Ovary (tissue), 9 donors: ENCODE results near the gene TRIM46. TPM values are rescaled to one million over a fixed set of nuclear protein-coding genes. Genes with fewer than 3 reads are reported as not detected.
A peak's percentile ranks its signal among the peaks of the same experiment; 100 is the strongest.

Source experiments
- DNase-seq, 5 donors: peaks; one replicate each; pipeline ENCODE4 v3.0.0-alpha.2; 2019 to 2020
- H3K27ac ChIP-seq, 2 donors: fragments of 200-600 bp; one replicate each; pipeline versions ENCODE4 v1.5.1 to v1.8.0; 2019 to 2022
- H3K27me3 ChIP-seq: fragments of 200-600 bp; one replicate; pipeline ENCODE4 v1.8.0; 2022
- H3K36me3 ChIP-seq: fragments of 200-600 bp; sonication (generic); one replicate; pipeline ENCODE4 v1.5.1; 2019
- H3K4me1 ChIP-seq: one replicate; pipeline ENCODE4 v1.8.1; 2013; ENCODE audit warnings: mild to moderate bottlenecking, moderate library complexity; ENCODE audit not compliant: insufficient read depth
- H3K4me3 ChIP-seq: fragments of 200-600 bp; sonication (generic); one replicate; pipeline ENCODE4 v1.5.1; 2017
- H3K9me3 ChIP-seq, 2 donors: fragments of 200-600 bp in 1 of 2; sonication (generic) in 1 of 2; one replicate each; pipeline versions ENCODE4 v1.5.1 to v1.8.1; 2013 to 2019; ENCODE audit warnings: mild to moderate bottlenecking in 1 of 2, moderate library complexity in 1 of 2
- CTCF ChIP-seq, 3 donors: fragments of 450-650 bp in 2 of 3; fragments of 200-600 bp in 1 of 3; IDR thresholded peaks; one replicate each; pipeline versions ENCODE4 v1.5.1 to v1.8.0; 2016 to 2022; ENCODE audit warnings: antibody characterized with exemption in 3 of 3, mild to moderate bottlenecking in 1 of 3
- EP300 ChIP-seq: sonication (generic); formaldehyde crosslinking; IDR thresholded peaks from one replicate; pipeline ENCODE4 v1.6.1; 2017; ENCODE audit warnings: antibody characterized with exemption
- POLR2A ChIP-seq: fragments of 450-650 bp; IDR thresholded peaks from one replicate; pipeline ENCODE4 v1.6.1; 2017; ENCODE audit warnings: antibody characterized with exemption, mild to moderate bottlenecking, moderate library complexity
- WGBS, 3 donors: extraction: QIAGEN DNeasy Blood & Tissue Kit in 1 of 3; methylation state at CpG; one replicate each; pipeline versions ENCODE4 v1.1.5 to v1.1.7; 2013 to 2017; 5-methylcytosine and 5-hydroxymethylcytosine counted together
- intact Hi-C, 4 donors: fragments of 100-400 bp; cut with DNase I; formaldehyde crosslinking; loops; one replicate each; pipeline versions ENCODE4 v1.11.0 to v1.15.1; 2022 to 2023
- polyA plus RNA-seq, 2 donors: library from polyadenylated mRNA; stranded (reverse); fragments of 200-250 nt in 1 of 2; fragments of 350-450 nt in 1 of 2; fragmentation: Illumina TruSeq in 1 of 2; extraction: RNeasy Lipid Tissue Mini Kit (QIAGEN cat#74804) in 1 of 2; gene quantifications; one replicate each; pipeline ENCODE4 v1.2.3, GENCODE V29; 2013 to 2014
- total RNA-seq, 7 donors: library from RNA; depleted of rRNA in 2 of 7; stranded (reverse); fragments of >200 nt in 2 of 7; fragmentation: NEBNext Ultra II Directional in 3 of 7; extraction: Animal tissue kit (Norgen Biotek cat#: 25700) in 3 of 7; gene quantifications; one replicate each; pipeline versions ENCODE4 v1.1.0 to v1.2.4, GENCODE V29; 2016 to 2023
- donor health status: DM: no; HTN: no; CAD: no; lungs with moderate emphysema.
- donor health status: DM: no; HTN: no; CAD: no.
- donor health status: Bipolar disorder and iron deficiency.
- donor health status: DM: yes; HTN: yes; CAD: no.
- donor health status: DM: no; HTN: no; CAD: no.
- donor health status: DM: yes; HTN: yes; CAD: no.

TRIM46 gene
- total and polyA plus RNA-seq, 9 donors = 0.12 to 0.87 (median 0.29) TPM; not detected in 1

DNA sequence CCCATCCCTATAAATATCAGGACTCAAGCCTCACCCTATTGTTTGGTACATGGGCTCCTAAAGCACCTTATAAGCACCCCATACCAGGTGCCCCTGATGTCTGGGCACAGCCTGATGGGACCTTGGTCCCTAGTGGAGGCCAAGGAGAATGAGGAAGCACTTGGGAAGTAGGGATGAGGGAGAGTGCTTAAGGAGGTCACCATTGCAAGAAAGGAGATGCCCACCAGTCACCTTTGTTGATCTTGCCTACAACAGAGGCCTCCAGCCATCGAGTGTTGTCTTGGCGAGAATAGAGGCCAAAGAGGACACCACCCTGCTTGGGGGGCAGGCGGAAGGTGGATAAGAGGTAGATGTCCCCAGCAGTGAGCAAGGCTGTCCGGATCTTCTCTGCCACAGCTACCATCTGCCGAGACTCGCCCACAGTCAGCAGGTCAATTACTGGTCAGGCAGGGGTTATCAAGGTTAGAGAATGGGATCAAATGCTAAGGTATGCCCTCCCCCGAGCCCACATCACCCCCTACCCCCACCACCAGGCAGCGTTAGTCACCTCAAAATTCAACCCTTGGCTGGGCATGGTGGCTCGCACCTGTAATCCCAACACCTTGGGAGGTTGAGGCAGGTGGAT lies 32.4 kb downstream of the TRIM46 start:
- TF ChIP-seq POLR2A (no peak), EP300 (no peak), CTCF (IDR thresholded peaks at IDR 0.05) (no peak)
- Histone ChIP-seq H3K27me3 (no peaks in the 10 kb centered on the region), H3K27ac (peak overlapping the region in 1 of 2 donors; percentile 100), H3K4me3 (no peak overlapping the region), H3K9me3 (no peaks in the 10 kb centered on the region), H3K4me1 (peaks cover 8% of the 10 kb centered on the region), H3K36me3 (no peaks in the 10 kb centered on the region)
- intact Hi-C loops = loop anchor here in 1 of 4 donors (2.0 to 10.0 kb wide), 3 partner anchors 21 to 119 kb away; partner anchors contain the start of gene RUSC1
- WGBS, 3 donors = 67 to 71% (median 67%) methylated on average over 9 of the region's 9 CpGs
- DNase-seq = no peak

DNA sequence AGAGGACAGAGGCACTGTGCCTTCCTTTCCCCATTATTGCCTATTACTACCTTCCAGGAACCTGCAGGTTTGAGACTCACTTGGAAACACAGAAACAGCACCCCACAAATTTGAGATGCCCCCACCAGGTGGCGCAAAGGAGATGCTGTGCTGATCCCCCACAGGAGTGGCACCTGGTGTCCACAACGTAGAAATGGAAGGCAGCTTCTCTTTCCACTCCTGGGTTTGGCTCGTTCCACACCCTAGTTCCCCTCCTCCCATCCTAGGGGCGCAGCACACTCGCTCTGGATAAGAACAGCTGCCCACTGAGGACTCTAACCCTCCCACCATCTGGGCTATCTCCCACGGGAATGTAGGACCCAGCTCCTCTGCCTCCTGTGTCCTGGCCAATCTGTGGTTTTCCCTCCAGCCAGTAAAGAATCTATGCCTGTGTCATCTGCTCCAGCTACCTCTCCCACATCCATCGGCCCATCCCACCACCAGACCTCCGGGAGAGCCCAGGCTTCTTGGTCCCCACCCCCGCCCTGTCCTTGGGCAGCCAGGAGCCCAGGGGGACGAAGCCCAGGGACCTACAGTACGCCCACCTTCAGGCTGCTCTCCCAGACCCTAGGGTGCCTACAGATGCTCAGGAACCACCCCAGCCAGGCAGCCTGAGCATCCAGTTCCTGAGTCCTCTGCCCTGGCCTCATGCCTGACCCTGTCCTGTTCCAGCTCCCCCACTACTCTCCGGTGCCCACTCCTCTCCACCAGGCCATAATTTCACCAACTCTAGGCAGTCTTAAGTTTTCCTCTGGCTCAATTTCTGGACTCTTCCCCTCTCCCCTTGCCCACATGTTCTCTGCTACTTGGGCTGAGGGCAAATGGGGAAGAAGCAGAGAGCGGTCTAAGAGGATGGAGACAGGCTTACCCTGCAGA lies 33.5 kb downstream of the TRIM46 start:
- 6 to 10% (median 9%) methylated on average over 13 of the region's 13 CpGs for WGBS, 3 donors
- H3K27me3 ChIP-seq = no peaks in the 10 kb centered on the region
- intact Hi-C loops = loop anchor here in 1 of 4 donors (2.0 to 10.0 kb wide), 3 partner anchors 20 to 118 kb away; partner anchors contain the start of gene RUSC1

DNA sequence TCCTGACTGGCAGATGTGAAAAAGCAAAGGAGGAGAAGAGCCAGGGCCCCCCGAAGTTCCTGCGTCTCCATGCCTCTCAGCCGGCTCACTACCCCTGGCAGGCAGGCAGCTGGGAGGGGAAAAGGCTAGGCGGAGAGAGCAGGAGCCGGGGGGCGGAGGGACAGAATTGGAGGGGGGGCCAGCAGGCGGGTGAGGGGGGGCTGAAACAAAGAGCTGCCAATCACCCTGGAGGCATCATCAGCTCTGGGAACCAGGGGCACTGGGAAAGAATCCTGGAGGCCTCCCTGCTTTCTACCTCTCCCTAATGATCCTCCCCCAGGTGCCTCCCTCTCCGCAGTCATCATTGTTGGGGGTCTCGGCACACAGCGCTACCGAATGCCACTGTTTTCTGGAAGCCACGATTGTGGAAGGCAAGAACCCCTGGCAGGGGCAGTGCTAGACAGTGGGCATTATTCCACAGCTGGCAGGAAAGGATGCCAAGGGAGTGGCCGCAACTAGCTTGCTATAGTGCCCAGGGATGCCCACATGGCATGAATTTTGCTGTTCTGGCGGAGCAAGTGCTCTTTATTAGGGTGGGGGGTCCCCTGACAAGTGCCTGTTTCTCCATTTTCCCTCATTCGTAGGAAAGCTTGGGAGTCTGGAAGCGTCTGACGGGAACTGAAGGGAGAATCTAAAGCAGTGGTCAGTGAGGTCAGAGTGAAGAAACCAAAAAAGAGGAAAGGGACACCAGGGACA lies 34.3 kb downstream of the TRIM46 start, which contains the start of gene THBS3:
Gene THBS3, minus strand, starts transcription at position 92 of the 735 bp plus-strand sequence. Its CDS starts 21 bp downstream, at position 71.
- Histone ChIP-seq H3K4me3 (peak within 1 kb of the TSS; percentile 59), H3K27me3 (no peaks in the 10 kb centered on the region), H3K27ac (peak within 1 kb of the TSS; percentile 97 to 100), H3K4me1 (peaks cover 8% of the 10 kb centered on the region), H3K9me3 (no peaks in the 10 kb centered on the region), H3K36me3 (no peaks in the 10 kb centered on the region)
- WGBS, 3 donors = 4 to 8% (median 6%) methylated on average over 17 of the region's 17 CpGs
- intact Hi-C loops = loop anchor here in 1 of 4 donors (2.0 to 10.0 kb wide), 3 partner anchors 19 to 117 kb away; partner anchors contain the start of gene RUSC1
- peak; percentile 54 to 75 (median 70) for DNase-seq
- TF ChIP-seq POLR2A = peak; percentile 8
- TF ChIP-seq EP300 = no peak

More for the DNA sequence above, 33.5 kb downstream of the TRIM46 start:
- H3K9me3 ChIP-seq = no peaks in the 10 kb centered on the region
- TF ChIP-seq POLR2A (peak; percentile 49), EP300 (no peak), CTCF (IDR thresholded peaks at IDR 0.05) (peak; percentile 75 to 88 (median 84))
- DNase-seq = peak; percentile 80 to 92 (median 87)
- peaks cover 8% of the 10 kb centered on the region for H3K4me1 ChIP-seq
- peak overlapping the region; percentile 97 to 100 for H3K27ac ChIP-seq
- H3K4me3 ChIP-seq = peak overlapping the region; percentile 59
- H3K36me3 ChIP-seq = no peaks in the 10 kb centered on the region

GRCh38 chr1:155208541-155209311 lies 35.1 kb downstream of the TRIM46 start, which contains the start of gene MTX1:
MTX1 (plus strand) TSS chr1:155208695; CDS start chr1:155208805, 110 bp downstream.
- TF ChIP-seq POLR2A = peak; percentile 75
- peak in 2 of 3 donors; percentile 19 to 29 for TF ChIP-seq CTCF (IDR thresholded peaks at IDR 0.05)
- peak; percentile 25 for TF ChIP-seq EP300
- Histone ChIP-seq H3K36me3 (no peaks in the 10 kb centered on the region), H3K27ac (peak within 1 kb of the TSS; percentile 97 to 100), H3K4me1 (peaks cover 8% of the 10 kb centered on the region), H3K9me3 (no peaks in the 10 kb centered on the region), H3K4me3 (peak within 1 kb of the TSS; percentile 59), H3K27me3 (no peaks in the 10 kb centered on the region)
- 0 to 1% (median 0%) methylated on average over 62 to 64 of the region's 64 CpGs for WGBS, 3 donors
- DNase-seq = peak; percentile 92 to 97 (median 95)
- intact Hi-C loops = loop anchor here in 1 of 4 donors (5.0 to 10.0 kb wide), 2 partner anchors 34 to 116 kb away; partner anchors contain the start of gene RUSC1
